Measurements from ENCODE around the gene IHH. TPM values are rescaled to one million over a fixed set of nuclear protein-coding genes. Genes with fewer than 3 reads are reported as not detected.
A peak's percentile ranks its signal among the peaks of the same experiment; 100 is the strongest.

Gene IHH
- total RNA-seq, 2 donors from 2014 or later: not detected

DNA sequence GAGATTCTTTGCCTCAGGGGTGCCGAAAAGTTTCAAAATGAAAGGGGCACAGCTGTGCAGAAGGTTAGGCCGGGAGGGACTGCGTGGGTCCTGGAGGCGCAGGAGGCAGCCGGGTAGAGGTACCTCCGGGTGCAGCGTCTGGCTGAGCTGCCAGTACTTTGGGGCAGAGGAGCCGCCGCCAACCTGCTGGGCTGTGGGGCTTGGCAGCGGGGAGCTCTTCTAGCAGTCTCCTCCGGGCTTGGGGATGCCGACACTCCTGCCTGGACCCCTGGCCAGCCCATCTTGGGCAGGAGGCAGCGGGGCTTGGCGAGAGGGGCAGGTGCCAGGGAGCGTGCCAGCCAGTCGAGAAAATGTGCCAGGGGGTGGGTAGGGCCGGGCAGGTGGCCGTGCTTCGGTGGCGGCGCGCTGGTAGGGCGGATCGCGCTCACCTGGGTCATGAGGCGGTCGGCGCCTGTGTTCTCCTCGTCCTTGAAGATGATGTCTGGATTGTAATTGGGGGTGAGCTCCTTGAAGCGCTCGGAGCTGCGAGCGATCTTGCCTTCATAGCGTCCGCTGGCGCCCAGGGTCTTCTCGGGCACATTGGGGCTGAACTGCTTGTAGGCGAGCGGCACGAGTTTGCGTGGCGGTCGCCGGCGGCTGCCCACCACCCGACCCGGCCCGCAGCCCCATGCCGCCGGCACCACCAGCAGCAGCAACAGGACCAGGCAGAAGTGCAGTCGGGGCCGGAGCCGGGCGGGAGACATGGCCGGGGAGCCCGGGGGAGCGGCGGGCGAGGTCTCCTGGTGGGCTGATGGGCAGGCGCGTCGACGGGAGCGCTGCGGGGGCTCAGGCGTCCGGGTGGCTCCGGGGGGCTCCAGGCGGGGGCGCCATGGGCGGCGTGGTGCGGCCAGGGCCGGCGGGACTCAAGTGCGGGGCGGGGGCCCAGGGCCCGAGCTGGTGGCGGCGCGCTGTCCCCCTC, 717 bp downstream of the IHH start:
- Histone ChIP-seq H3K4me1 (peaks cover 0 to 38% of the 10 kb centered on the region in 2 donors), H3K36me3 (no peaks in the 10 kb centered on the region), H3K4me3 (peak overlapping the region in 1 of 2 donors; percentile 33), H3K9me3 (no peaks in the 10 kb centered on the region), H3K27me3 (peaks cover 21 to 45% of the 10 kb centered on the region in 2 donors), H3K27ac (no peak overlapping the region)
- DNase-seq (ENCODE audit: low spot score): no peak
- TF ChIP-seq CTCF (IDR thresholded peaks at IDR 0.05): no peak

DNA sequence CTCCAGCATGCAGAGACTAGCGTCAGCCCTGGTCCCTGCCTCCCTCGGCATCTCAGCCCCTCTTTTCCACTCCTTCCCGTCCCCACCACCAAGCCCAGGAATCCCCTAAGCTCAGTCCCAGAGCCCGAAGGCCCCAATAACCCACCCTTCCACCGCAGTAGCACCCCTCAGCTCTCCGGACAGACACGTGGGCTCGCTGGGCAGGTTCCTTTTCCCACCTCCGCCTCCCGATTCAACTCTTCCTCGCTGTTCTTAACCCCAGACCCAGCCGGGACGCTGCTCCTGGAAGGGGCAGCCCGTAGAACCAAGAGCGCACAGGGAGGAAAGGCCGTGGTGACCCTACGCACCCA, 1.4 kb downstream of the IHH start:
- H3K27me3 ChIP-seq: peaks cover 21 to 45% of the 10 kb centered on the region in 2 donors
- no peaks in the 10 kb centered on the region for H3K36me3 ChIP-seq
- peak overlapping the region in 1 of 2 donors; percentile 17 for H3K4me3 ChIP-seq
- no peaks in the 10 kb centered on the region for H3K9me3 ChIP-seq
- TF ChIP-seq CTCF (IDR thresholded peaks at IDR 0.05): no peak
- H3K27ac ChIP-seq: no peak overlapping the region
- DNase-seq (ENCODE audit: low spot score): no peak
- peaks cover 0 to 38% of the 10 kb centered on the region in 2 donors for H3K4me1 ChIP-seq

DNA sequence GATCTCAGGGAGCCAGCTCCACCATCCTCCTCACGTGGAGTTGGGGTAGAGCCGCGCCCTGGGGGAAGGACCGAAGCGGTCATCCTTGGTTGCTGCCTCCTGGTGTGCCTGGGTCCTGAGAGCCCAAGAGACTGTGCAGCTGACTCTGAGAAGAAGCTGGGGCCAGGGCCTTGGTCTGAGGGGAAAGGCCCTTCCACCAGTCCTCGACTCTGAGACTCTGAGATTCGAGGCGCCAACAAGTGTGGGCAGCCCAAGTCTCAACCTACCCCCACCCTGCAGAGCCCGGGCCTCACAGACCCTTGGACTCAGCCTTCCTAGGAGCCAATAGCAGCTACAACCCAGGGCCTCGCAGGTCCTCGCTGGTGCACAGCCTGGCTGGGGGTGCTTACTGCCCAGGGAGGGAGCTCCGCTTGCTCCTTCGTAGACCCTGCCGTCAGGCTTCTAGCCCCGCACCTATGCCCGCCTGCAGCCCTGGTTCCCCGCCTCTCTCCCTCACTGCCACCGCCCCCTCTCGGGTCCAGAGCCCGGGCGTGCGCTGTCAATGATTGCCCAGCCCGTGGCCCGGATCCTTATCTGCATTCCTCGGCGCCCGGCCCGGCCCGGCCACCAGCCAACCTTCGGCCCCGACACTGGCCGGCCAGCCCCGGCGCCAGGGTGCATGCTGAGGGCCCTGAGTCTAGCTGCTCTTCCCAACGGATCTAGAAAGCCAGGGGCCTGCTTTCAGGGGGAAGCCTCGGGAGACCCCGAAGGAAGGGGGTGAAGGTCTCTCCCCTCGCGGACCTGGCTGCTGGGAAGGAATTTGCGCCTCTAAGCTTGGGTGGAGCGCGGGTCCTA, 2.0 kb downstream of the IHH start:
- DNase-seq (ENCODE audit: low spot score): no peak
- H3K27me3 ChIP-seq: peaks cover 21 to 45% of the 10 kb centered on the region in 2 donors
- no peak for TF ChIP-seq CTCF (IDR thresholded peaks at IDR 0.05)

DNA sequence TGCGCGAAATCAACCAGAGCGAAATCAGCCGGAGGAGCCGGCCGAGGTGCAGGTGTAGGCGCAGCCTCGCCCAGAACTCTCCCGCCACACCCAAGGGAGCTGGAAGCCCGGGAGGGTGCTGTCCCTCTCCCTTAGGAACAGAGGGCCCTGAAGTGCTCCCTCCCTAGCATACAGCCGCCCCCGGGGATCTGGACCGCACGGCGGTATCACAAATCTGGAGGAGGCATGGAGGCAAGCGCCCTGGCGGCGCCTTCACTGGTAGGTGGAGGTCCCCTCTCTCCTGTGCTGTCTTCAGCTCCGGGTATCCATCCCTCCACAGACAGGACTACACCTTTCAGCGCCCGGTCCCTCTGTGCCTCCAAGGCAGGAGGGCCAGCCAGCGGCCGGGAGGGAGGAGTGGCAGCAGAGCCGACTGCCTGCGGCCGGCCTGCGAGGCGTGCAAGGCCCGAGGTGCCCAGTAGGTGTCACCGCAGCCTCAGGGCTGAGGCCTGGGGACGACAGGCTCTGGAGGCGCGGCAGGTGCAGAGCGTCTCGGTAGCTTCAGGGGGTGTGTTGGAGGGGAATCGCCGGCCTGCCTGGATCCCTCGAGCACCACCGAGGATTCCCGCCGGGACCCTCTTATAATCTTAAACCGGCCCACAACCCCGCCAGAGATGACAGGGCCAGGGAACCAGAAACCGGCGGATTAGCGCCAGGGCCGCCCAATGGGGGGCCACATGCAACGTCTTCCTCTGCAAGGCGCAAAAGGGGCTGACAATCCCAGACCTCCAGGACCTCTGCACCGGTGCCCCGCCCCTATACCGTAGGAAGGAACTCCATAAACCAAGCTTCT, 2.8 kb downstream of the IHH start:
- peak; percentile 94 to 96 for TF ChIP-seq CTCF (IDR thresholded peaks at IDR 0.05)
- Histone ChIP-seq H3K27ac (no peak overlapping the region), H3K36me3 (no peaks in the 10 kb centered on the region), H3K4me3 (peak overlapping the region in 1 of 2 donors; percentile 17), H3K4me1 (peaks cover 0 to 38% of the 10 kb centered on the region in 2 donors), H3K27me3 (peaks cover 21 to 45% of the 10 kb centered on the region in 2 donors), H3K9me3 (no peaks in the 10 kb centered on the region)
- DNase-seq (ENCODE audit: low spot score): peak; percentile 68

More for the DNA sequence above, 2.0 kb downstream of the IHH start:
- no peaks in the 10 kb centered on the region for H3K36me3 ChIP-seq
- H3K27ac ChIP-seq: no peak overlapping the region
- peaks cover 0 to 38% of the 10 kb centered on the region in 2 donors for H3K4me1 ChIP-seq
- H3K9me3 ChIP-seq: no peaks in the 10 kb centered on the region
- peak overlapping the region in 1 of 2 donors; percentile 17 for H3K4me3 ChIP-seq

Data from right atrium auricular region (tissue), 2 donors.